Measurements from ENCODE around the gene CD244. TPM values are rescaled to one million over a fixed set of nuclear protein-coding genes. Genes with fewer than 3 reads are reported as not detected.

The CD244 gene
- total and polyA plus RNA-seq, 7 donors, result 0.16 to 1.8 (median 0.36) TPM; not detected in 2

- WGBS, 2 donors, result 55 to 81% methylated on average over 9 of the region's 9 CpGs
- H3K4me1 ChIP-seq, result no peaks in the 10 kb centered on the region
- intact Hi-C loops (cut with DNase I), result no loop called here
- no peak overlapping the region for H3K27ac ChIP-seq
- DNase-seq, result no peak
- no peaks in the 10 kb centered on the region for H3K36me3 ChIP-seq
- no peaks in the 10 kb centered on the region for H3K27me3 ChIP-seq
- no peak for TF ChIP-seq POLR2A (IDR thresholded peaks at IDR 0.05)
- TF ChIP-seq POLR2AphosphoS5 (IDR thresholded peaks at IDR 0.05), result no peak
- no peak for TF ChIP-seq EP300 (IDR thresholded peaks at IDR 0.05)
- TF ChIP-seq CTCF (IDR thresholded peaks at IDR 0.05), result no peak
- H3K9me3 ChIP-seq, result no peaks in the 10 kb centered on the region
- no peak overlapping the region for H3K4me3 ChIP-seq
Observed at GRCh38 chr1:160855181-160855981, 7.3 kb downstream of the CD244 start.

- Histone ChIP-seq H3K27me3 (no peaks in the 10 kb centered on the region), H3K9me3 (no peaks in the 10 kb centered on the region), H3K4me3 (no peak overlapping the region), H3K36me3 (no peaks in the 10 kb centered on the region), H3K27ac (no peak overlapping the region), H3K4me1 (no peaks in the 10 kb centered on the region)
- WGBS, 2 donors, result 90 to 91% methylated on average over 2 of the region's 2 CpGs
- TF ChIP-seq POLR2AphosphoS5 (IDR thresholded peaks at IDR 0.05) (no peak), POLR2A (IDR thresholded peaks at IDR 0.05) (no peak), EP300 (IDR thresholded peaks at IDR 0.05) (no peak)
- intact Hi-C loops (cut with DNase I), result no loop called here
- DNase-seq, result no peak
Observed at GRCh38 chr1:160853754-160854153, 8.9 kb downstream of the CD244 start.

- Histone ChIP-seq H3K27me3 (no peaks in the 10 kb centered on the region), H3K27ac (no peak overlapping the region), H3K4me3 (no peak overlapping the region), H3K9me3 (no peaks in the 10 kb centered on the region), H3K4me1 (no peaks in the 10 kb centered on the region), H3K36me3 (no peaks in the 10 kb centered on the region)
- no peak for DNase-seq
- TF ChIP-seq POLR2A (IDR thresholded peaks at IDR 0.05) (no peak), EP300 (IDR thresholded peaks at IDR 0.05) (no peak), POLR2AphosphoS5 (IDR thresholded peaks at IDR 0.05) (no peak), CTCF (IDR thresholded peaks at IDR 0.05) (no peak)
- intact Hi-C loops (cut with DNase I), result no loop called here
- whole genome bisulfite sequencing, 2 donors, result 93 to 96% methylated on average over 3 of the region's 3 CpGs
Observed at GRCh38 chr1:160853014-160853413, 9.7 kb downstream of the CD244 start.

- WGBS, 2 donors, result 46 to 81% methylated on average over 8 of the region's 8 CpGs
- Histone ChIP-seq H3K4me1 (no peaks in the 10 kb centered on the region), H3K27ac (no peak overlapping the region), H3K27me3 (no peaks in the 10 kb centered on the region), H3K9me3 (no peaks in the 10 kb centered on the region), H3K4me3 (no peak overlapping the region), H3K36me3 (no peaks in the 10 kb centered on the region)
- TF ChIP-seq POLR2AphosphoS5 (IDR thresholded peaks at IDR 0.05), result no peak
- no peak for TF ChIP-seq CTCF (IDR thresholded peaks at IDR 0.05)
- no peak for TF ChIP-seq EP300 (IDR thresholded peaks at IDR 0.05)
- no peak for TF ChIP-seq POLR2A (IDR thresholded peaks at IDR 0.05)
- intact Hi-C loops (cut with DNase I), result no loop called here
- no peak for DNase-seq
Observed at GRCh38 chr1:160850993-160851392, 11.7 kb downstream of the CD244 start.

GRCh38 chr1:160850541-160850940, 12.1 kb downstream of the CD244 start:
- Histone ChIP-seq H3K36me3 (no peaks in the 10 kb centered on the region), H3K4me3 (no peak overlapping the region), H3K4me1 (no peaks in the 10 kb centered on the region), H3K27ac (no peak overlapping the region), H3K27me3 (no peaks in the 10 kb centered on the region), H3K9me3 (no peaks in the 10 kb centered on the region)
- no peak for TF ChIP-seq CTCF (IDR thresholded peaks at IDR 0.05)
- no peak for TF ChIP-seq POLR2A (IDR thresholded peaks at IDR 0.05)
- TF ChIP-seq EP300 (IDR thresholded peaks at IDR 0.05), result no peak
- TF ChIP-seq POLR2AphosphoS5 (IDR thresholded peaks at IDR 0.05), result no peak
- intact Hi-C loops (cut with DNase I), result no loop called here
- DNase-seq, result no peak
- 78% methylated on average over 5 of the region's 5 CpGs for WGBS, 2 donors
